Measurements from ENCODE around the gene RUBCNL. TPM values are rescaled to one million over a fixed set of nuclear protein-coding genes. Genes with fewer than 3 reads are reported as not detected.

The RUBCNL gene
- total and polyA plus RNA-seq, 2 donors (not counting 3 experiments of a cell fraction or from before 2014, with no cell fraction given): not detected

- Histone ChIP-seq H3K27me3 (ENCODE audit: control insufficient read depth in 2 of 2, insufficient read depth in 2 of 2, low read length in 2 of 2) (peaks cover 0 to 2% of the 10 kb centered on the region in 2 experiments), H2AFZ (ENCODE audit: low read depth, low read length) (no peak overlapping the region), H3K36me3 (ENCODE audit: control insufficient read depth in 2 of 2, extremely low read depth in 1 of 2, insufficient read depth in 2 of 2, low read length in 2 of 2) (no peaks in the 10 kb centered on the region), H3K9ac (replicated peaks; ENCODE audit: extremely low read depth, insufficient read depth, low read length) (no peak overlapping the region), H3K4me2 (ENCODE audit: insufficient read depth, low read length) (no peak overlapping the region), H3K4me1 (ENCODE audit: control insufficient read depth, extremely low read depth, insufficient read depth, low read length) (no peaks in the 10 kb centered on the region), H3K27ac (ENCODE audit: insufficient read depth, low read depth, low read length) (no peak overlapping the region), H3K79me2 (ENCODE audit: control insufficient read depth, insufficient read depth, low read length) (no peaks in the 10 kb centered on the region), H4K20me1 (replicated peaks; ENCODE audit: control insufficient read depth, extremely low read depth, insufficient read depth, low read length) (no peaks in the 10 kb centered on the region), H3K9me3 (replicated peaks; ENCODE audit: control insufficient read depth, insufficient read depth, low read length) (no peaks in the 10 kb centered on the region), H3K4me3 (replicated peaks in 1 of 3; ENCODE audit: insufficient read depth in 1 of 3, low read depth in 1 of 3, low read length in 3 of 3) (no peak overlapping the region), H3K9me1 (replicated peaks; ENCODE audit: control insufficient read depth, extremely low read depth, insufficient read depth, low read length) (no peaks in the 10 kb centered on the region)
- dilution Hi-C loops (cut with MboI; ENCODE audit: extremely low pct_ligation_motif_present, low sequenced_read_pairs) (no loop called here), intact Hi-C loops (cut with micrococcal nuclease) (no loop called here)
- DNase-seq (ENCODE audit: low read depth, low spot score) (no peak), FAIRE-seq (no peak)
- POLR2A ChIA-PET: no interaction called here
- no TSS peak for BruUV-seq (replicated peaks)
- CTCF ChIA-PET: no interaction called here
- TF ChIP-seq POLR2A (IDR thresholded peaks at IDR 0.05; ENCODE audit: low read depth, low read length) (no peak), EZH2 (IDR thresholded peaks at IDR 0.05; ENCODE audit: borderline replicate concordance, low read depth, low read length, severe bottlenecking) (no peak), MYC (IDR thresholded peaks at IDR 0.05; ENCODE audit: low read depth, low read length) (no peak), GATA2 (IDR thresholded peaks at IDR 0.05; ENCODE audit: insufficient read depth, insufficient read length, low read depth, low read length) (no peak), FOS (IDR thresholded peaks at IDR 0.05; ENCODE audit: borderline replicate concordance, insufficient read depth, low read length) (no peak), MAX (IDR thresholded peaks at IDR 0.05; ENCODE audit: insufficient read depth, insufficient read length) (no peak), JUN (IDR thresholded peaks at IDR 0.05; ENCODE audit: borderline replicate concordance, insufficient read depth, insufficient read length, low read depth) (no peak), POLR2AphosphoS5 (IDR thresholded peaks at IDR 0.05; ENCODE audit: insufficient read depth, low read depth, low read length) (no peak)
- TF ChIP-seq, protein P1, sequence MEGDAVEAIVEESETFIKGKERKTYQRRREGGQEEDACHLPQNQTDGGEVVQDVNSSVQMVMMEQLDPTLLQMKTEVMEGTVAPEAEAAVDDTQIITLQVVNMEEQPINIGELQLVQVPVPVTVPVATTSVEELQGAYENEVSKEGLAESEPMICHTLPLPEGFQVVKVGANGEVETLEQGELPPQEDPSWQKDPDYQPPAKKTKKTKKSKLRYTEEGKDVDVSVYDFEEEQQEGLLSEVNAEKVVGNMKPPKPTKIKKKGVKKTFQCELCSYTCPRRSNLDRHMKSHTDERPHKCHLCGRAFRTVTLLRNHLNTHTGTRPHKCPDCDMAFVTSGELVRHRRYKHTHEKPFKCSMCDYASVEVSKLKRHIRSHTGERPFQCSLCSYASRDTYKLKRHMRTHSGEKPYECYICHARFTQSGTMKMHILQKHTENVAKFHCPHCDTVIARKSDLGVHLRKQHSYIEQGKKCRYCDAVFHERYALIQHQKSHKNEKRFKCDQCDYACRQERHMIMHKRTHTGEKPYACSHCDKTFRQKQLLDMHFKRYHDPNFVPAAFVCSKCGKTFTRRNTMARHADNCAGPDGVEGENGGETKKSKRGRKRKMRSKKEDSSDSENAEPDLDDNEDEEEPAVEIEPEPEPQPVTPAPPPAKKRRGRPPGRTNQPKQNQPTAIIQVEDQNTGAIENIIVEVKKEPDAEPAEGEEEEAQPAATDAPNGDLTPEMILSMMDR (IDR thresholded peaks at IDR 0.05; ENCODE audit: extremely low read depth in 1 of 2, insufficient read depth in 1 of 2, low read depth in 1 of 2, low read length in 2 of 2): no peak
Measured at GRCh38 chr13:46405457-46405856, 18.4 kb upstream of the RUBCNL start.
